ENCODE measurements around the gene NEK7. TPM values are rescaled to one million over a fixed set of nuclear protein-coding genes. Genes with fewer than 3 reads are reported as not detected.

Gene NEK7
- total RNA-seq, 2 donors from 2014 or later = 24.2 to 26.8 TPM

DNA sequence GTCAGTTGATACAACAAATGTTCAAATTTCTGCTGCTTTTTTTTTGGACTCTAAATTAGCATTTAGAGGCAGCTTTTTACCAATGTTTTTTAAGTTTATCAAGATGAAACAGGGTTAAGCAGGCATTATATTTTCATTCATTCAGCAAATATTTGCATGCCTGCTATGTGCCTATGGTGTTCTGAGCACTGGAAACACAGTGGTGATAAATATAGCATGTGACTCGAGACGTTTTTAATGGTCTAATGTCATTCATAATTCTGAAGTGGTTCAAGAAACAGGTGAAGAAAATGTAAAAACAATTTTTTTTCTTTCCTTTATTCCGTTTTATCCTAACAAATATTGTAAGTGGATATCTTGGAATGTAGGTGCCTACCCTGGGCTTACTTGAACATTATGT, 26.8 kb downstream of the NEK7 start:
- Histone ChIP-seq H3K27ac (ENCODE audit: low read depth, low read length) (no peak overlapping the region), H3K4me3 (ENCODE audit: low read length) (no peak overlapping the region), H3K27me3 (ENCODE audit: control insufficient read depth, insufficient read depth, low read length, poor library complexity, severe bottlenecking) (no peaks in the 10 kb centered on the region), H3K9me3 (ENCODE audit: control insufficient read depth, low read length) (no peaks in the 10 kb centered on the region), H3K4me1 (ENCODE audit: control insufficient read depth, insufficient read depth, low read length) (peaks cover 8% of the 10 kb centered on the region), H3K9ac (ENCODE audit: extremely low read depth, low read length, poor library complexity, severe bottlenecking) (no peak overlapping the region), H3K36me3 (ENCODE audit: control insufficient read depth, insufficient read depth, low read length) (no peaks in the 10 kb centered on the region)
- TF ChIP-seq CTCF (conservative IDR thresholded peaks at IDR 0.05) = no peak
- WGBS, 2 experiments (ENCODE audit: insufficient coverage in 1 of 2, insufficient read length in 1 of 2) = 98% methylated on average over 2 of the region's 3 CpGs; no CpG with 5 or more reads in 1 of the 2 experiments
- no peaks in the 10 kb centered on the region for H3K27me3 Mint-ChIP-seq (ENCODE audit: insufficient read depth)
- H3K36me3 Mint-ChIP-seq (ENCODE audit: low read depth) = no peaks in the 10 kb centered on the region
- H3K27ac Mint-ChIP-seq = no peak overlapping the region
- H3K4me3 Mint-ChIP-seq = no peak overlapping the region
- H3K4me1 Mint-ChIP-seq = peaks cover 22% of the 10 kb centered on the region
- no peak for DNase-seq
- no peaks in the 10 kb centered on the region for H3K9me3 Mint-ChIP-seq

DNA sequence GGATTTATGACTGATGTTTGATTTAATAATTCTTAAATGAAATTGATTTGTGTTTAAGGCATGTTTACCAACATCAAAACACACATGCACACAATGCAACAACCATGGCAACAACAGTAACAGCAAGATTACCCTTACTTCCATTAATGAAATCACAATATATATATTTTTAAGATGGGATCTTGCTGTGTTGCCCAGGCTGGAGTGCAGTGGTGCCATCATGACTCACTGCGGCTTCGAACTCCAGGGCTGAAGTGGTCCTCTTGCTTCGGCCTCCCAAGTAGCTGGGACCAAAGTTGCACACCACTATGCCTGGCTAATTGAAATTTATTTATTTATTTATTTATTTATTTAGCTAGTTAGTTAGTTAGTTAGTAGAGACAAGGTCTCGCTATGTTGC, 27.7 kb downstream of the NEK7 start:
- no peak for TF ChIP-seq CTCF (conservative IDR thresholded peaks at IDR 0.05)
- Mint-ChIP-seq H3K36me3 (ENCODE audit: low read depth) (no peaks in the 10 kb centered on the region), H3K27ac (no peak overlapping the region), H3K4me3 (no peak overlapping the region), H3K9me3 (no peaks in the 10 kb centered on the region), H3K4me1 (peaks cover 15% of the 10 kb centered on the region), H3K27me3 (ENCODE audit: insufficient read depth) (no peaks in the 10 kb centered on the region)
- WGBS, 2 experiments (ENCODE audit: insufficient coverage in 1 of 2, insufficient read length in 1 of 2) = 100% methylated on average over 4 of the region's 4 CpGs; no CpG with 5 or more reads in 1 of the 2 experiments
- no peaks in the 10 kb centered on the region for H3K36me3 ChIP-seq (ENCODE audit: control insufficient read depth, insufficient read depth, low read length)
- H3K4me1 ChIP-seq (ENCODE audit: control insufficient read depth, insufficient read depth, low read length) = peaks cover 8% of the 10 kb centered on the region
- no peaks in the 10 kb centered on the region for H3K27me3 ChIP-seq (ENCODE audit: control insufficient read depth, insufficient read depth, low read length, poor library complexity, severe bottlenecking)
- H3K9me3 ChIP-seq (ENCODE audit: control insufficient read depth, low read length) = no peaks in the 10 kb centered on the region
- H3K27ac ChIP-seq (ENCODE audit: low read depth, low read length) = no peak overlapping the region
- no peak for DNase-seq
- no peak overlapping the region for H3K4me3 ChIP-seq (ENCODE audit: low read length)
- no peak overlapping the region for H3K9ac ChIP-seq (ENCODE audit: extremely low read depth, low read length, poor library complexity, severe bottlenecking)

DNA sequence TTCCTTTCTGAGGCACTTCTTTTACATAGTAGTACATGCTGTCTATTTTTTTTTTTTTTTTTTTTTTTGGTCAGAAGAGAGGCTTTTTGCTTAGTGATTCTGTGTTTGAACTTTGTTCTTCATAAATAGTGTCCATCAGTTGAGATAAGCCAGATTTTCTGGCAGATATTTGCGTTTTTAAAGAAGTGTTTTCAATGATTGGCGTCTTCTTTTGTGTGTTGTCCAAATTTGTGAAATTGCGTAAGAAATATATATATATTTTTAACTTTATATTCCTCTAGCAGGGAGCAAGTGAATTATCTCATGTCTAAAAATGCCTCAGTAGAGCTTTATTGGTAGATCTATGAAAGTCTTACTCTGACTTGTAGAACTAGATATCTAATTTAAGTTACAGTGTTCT, 28.3 kb downstream of the NEK7 start:
- DNase-seq = no peak
- H3K36me3 ChIP-seq (ENCODE audit: control insufficient read depth, insufficient read depth, low read length) = no peaks in the 10 kb centered on the region
- no peak overlapping the region for H3K9ac ChIP-seq (ENCODE audit: extremely low read depth, low read length, poor library complexity, severe bottlenecking)
- Mint-ChIP-seq H3K27me3 (ENCODE audit: insufficient read depth) (no peaks in the 10 kb centered on the region), H3K36me3 (ENCODE audit: low read depth) (no peaks in the 10 kb centered on the region), H3K27ac (no peak overlapping the region), H3K4me1 (peaks cover 16% of the 10 kb centered on the region), H3K4me3 (no peak overlapping the region), H3K9me3 (no peaks in the 10 kb centered on the region)
- WGBS, 2 experiments (ENCODE audit: insufficient coverage in 1 of 2, insufficient read length in 1 of 2) = 100% methylated on average over 2 of the region's 3 CpGs; no CpG with 5 or more reads in 1 of the 2 experiments
- H3K4me3 ChIP-seq (ENCODE audit: low read length) = no peak overlapping the region
- no peak overlapping the region for H3K27ac ChIP-seq (ENCODE audit: low read depth, low read length)
- H3K9me3 ChIP-seq (ENCODE audit: control insufficient read depth, low read length) = no peaks in the 10 kb centered on the region
- TF ChIP-seq CTCF (conservative IDR thresholded peaks at IDR 0.05) = no peak
- peaks cover 8% of the 10 kb centered on the region for H3K4me1 ChIP-seq (ENCODE audit: control insufficient read depth, insufficient read depth, low read length)
- H3K27me3 ChIP-seq (ENCODE audit: control insufficient read depth, insufficient read depth, low read length, poor library complexity, severe bottlenecking) = no peaks in the 10 kb centered on the region

All from endodermal cell (in vitro differentiated cells).